ENCODE data around the gene CTR9.
"Not testable (repeated sequence)": the region's sequence is repeated elsewhere in the genome, so short reads cannot be mapped to it uniquely, and the experiment has no call there.

CTR9 gene

GRCh38 chr11:10809373-10810160 is 58.5 kb downstream of the CTR9 start:
- peak overlapping the region; percentile 100 for H3K9ac ChIP-seq
- peaks cover 26% of the 10 kb centered on the region for H3K36me3 ChIP-seq
- no peaks in the 10 kb centered on the region for H3K27me3 ChIP-seq
- H3K27ac ChIP-seq, result peak overlapping the region; percentile 100
- peaks cover 33% of the 10 kb centered on the region for H4K20me1 ChIP-seq
- TF ChIP-seq Cebpa-rat (IDR thresholded peaks at IDR 0.05), result no peak
- peak overlapping the region; percentile 99 for H3K4me3 ChIP-seq
- no peaks in the 10 kb centered on the region for H3K9me3 ChIP-seq
- peaks cover 33% of the 10 kb centered on the region for H3K4me1 ChIP-seq
- H3K4me2 ChIP-seq, result peak overlapping the region; percentile 92

- Histone ChIP-seq H4K20me1 (no peaks in the 10 kb centered on the region), H3K9ac (no peak overlapping the region)
These were observed 62.9 kb downstream of the CTR9 start for GRCh38 chr11:10813945-10814344.

GRCh38 chr11:10818594-10818993 is 67.5 kb downstream of the CTR9 start:
- no peaks in the 10 kb centered on the region for H3K9me3 ChIP-seq
- no peak overlapping the region for H3K9ac ChIP-seq
- H3K4me2 ChIP-seq, result no peak overlapping the region
- H3K4me3 ChIP-seq, result no peak overlapping the region
- no peak overlapping the region for H3K27ac ChIP-seq
- no peak for TF ChIP-seq Cebpa-rat (IDR thresholded peaks at IDR 0.05)
- H3K4me1 ChIP-seq, result no peaks in the 10 kb centered on the region
- H3K36me3 ChIP-seq, result peaks cover 8% of the 10 kb centered on the region; the same call in 1 of the 2 replicates
- no peaks in the 10 kb centered on the region for H4K20me1 ChIP-seq
- H3K27me3 ChIP-seq, result no peaks in the 10 kb centered on the region

More at GRCh38 chr11:10813945-10814344, 62.9 kb downstream of the CTR9 start:
- no peak for TF ChIP-seq Cebpa-rat (IDR thresholded peaks at IDR 0.05)
- Histone ChIP-seq H3K27me3 (no peaks in the 10 kb centered on the region), H3K9me3 (no peaks in the 10 kb centered on the region), H3K4me2 (no peak overlapping the region), H3K36me3 (no peaks in the 10 kb centered on the region), H3K27ac (no peak overlapping the region), H3K4me1 (peaks cover 10% of the 10 kb centered on the region), H3K4me3 (no peak overlapping the region)

GRCh38 chr11:10822491-10822890 is 71.4 kb downstream of the CTR9 start:
- H3K4me2 ChIP-seq, H3K4me3 ChIP-seq, H3K9ac ChIP-seq, H3K36me3 ChIP-seq, H4K20me1 ChIP-seq, H3K27ac ChIP-seq, H3K9me3 ChIP-seq, H3K27me3 ChIP-seq: not testable (repeated sequence)
- H3K4me1 ChIP-seq, result peaks cover 10% of the 10 kb centered on the region

GRCh38 chr11:10823152-10823579 is 72.1 kb downstream of the CTR9 start:
- Histone ChIP-seq H3K27me3 (no peaks in the 10 kb centered on the region), H3K4me2 (no peak overlapping the region)

GRCh38 chr11:10824888-10825287 is 73.8 kb downstream of the CTR9 start:
- no peak overlapping the region for H3K4me3 ChIP-seq
- H3K4me1 ChIP-seq, result peaks cover 10% of the 10 kb centered on the region
- H3K9me3 ChIP-seq, result peaks cover 8% of the 10 kb centered on the region
- no peak overlapping the region for H3K9ac ChIP-seq
- peaks cover 8% of the 10 kb centered on the region; the same call in 1 of the 2 replicates for H3K36me3 ChIP-seq
- H3K27me3 ChIP-seq, result no peaks in the 10 kb centered on the region
- no peak for TF ChIP-seq Cebpa-rat (IDR thresholded peaks at IDR 0.05)
- no peak overlapping the region for H3K27ac ChIP-seq
- peak overlapping the region; percentile 56 for H3K4me2 ChIP-seq
- no peaks in the 10 kb centered on the region for H4K20me1 ChIP-seq

More at GRCh38 chr11:10823152-10823579, 72.1 kb downstream of the CTR9 start:
- Histone ChIP-seq H3K9ac (no peak overlapping the region), H3K27ac (no peak overlapping the region), H3K4me1 (peaks cover 10% of the 10 kb centered on the region), H3K4me3 (no peak overlapping the region), H3K36me3 (peaks cover 8% of the 10 kb centered on the region; the same call in 1 of the 2 replicates), H4K20me1 (no peaks in the 10 kb centered on the region), H3K9me3 (no peaks in the 10 kb centered on the region)
- TF ChIP-seq Cebpa-rat (IDR thresholded peaks at IDR 0.05), result no peak

- Histone ChIP-seq H3K27me3 (no peaks in the 10 kb centered on the region), H3K4me3 (no peak overlapping the region), H3K9me3 (peaks cover 8% of the 10 kb centered on the region), H4K20me1 (no peaks in the 10 kb centered on the region), H3K4me2 (no peak overlapping the region), H3K9ac (no peak overlapping the region), H3K4me1 (peaks cover 10% of the 10 kb centered on the region), H3K27ac (no peak overlapping the region), H3K36me3 (no peaks in the 10 kb centered on the region)
- no peak for TF ChIP-seq Cebpa-rat (IDR thresholded peaks at IDR 0.05)
These were observed 77.4 kb downstream of the CTR9 start for GRCh38 chr11:10828402-10828801.

- Histone ChIP-seq H3K9ac (no peak overlapping the region), H3K27me3 (no peaks in the 10 kb centered on the region), H3K4me2 (no peak overlapping the region), H3K27ac (no peak overlapping the region), H3K4me3 (no peak overlapping the region), H4K20me1 (no peaks in the 10 kb centered on the region), H3K9me3 (peaks cover 8% of the 10 kb centered on the region), H3K36me3 (no peaks in the 10 kb centered on the region), H3K4me1 (peaks cover 10% of the 10 kb centered on the region)
- TF ChIP-seq Cebpa-rat (IDR thresholded peaks at IDR 0.05), result no peak
These were observed 78.1 kb downstream of the CTR9 start for GRCh38 chr11:10829139-10829538.

Measured in BLaER1 (cell line).